HUES48 (cell line): Measurements from ENCODE around the gene PPP1R26.
"Not testable (repeated sequence)": the region's sequence is repeated elsewhere in the genome, so short reads cannot be mapped to it uniquely, and the experiment has no call there.

ENCODE experiments used
- H3K27ac ChIP-seq: one replicate; pipeline ENCODE4 v1.7.0; 2013; ENCODE audit warnings: low read depth, low read length, inconsistent platforms
- H3K27me3 ChIP-seq: 2 replicates; pipeline ENCODE4 v1.6.1; 2013; ENCODE audit warnings: mild to moderate bottlenecking, low read length; ENCODE audit not compliant: control insufficient read depth, insufficient read depth
- H3K36me3 ChIP-seq: 2 replicates; pipeline ENCODE4 v1.6.1; 2013; ENCODE audit warnings: low read length; ENCODE audit not compliant: control insufficient read depth, insufficient read depth
- H3K4me1 ChIP-seq: 2 replicates; pipeline ENCODE4 v1.6.1; 2013; ENCODE audit warnings: mild to moderate bottlenecking, low read length; ENCODE audit not compliant: control insufficient read depth, insufficient read depth
- H3K4me3 ChIP-seq: 2 replicates; pipeline ENCODE4 v1.5.1; 2013; ENCODE audit warnings: mild to moderate bottlenecking, low read depth, low read length
- H3K9ac ChIP-seq: 2 replicates; pipeline ENCODE4 v1.6.1; 2013; ENCODE audit warnings: mild to moderate bottlenecking, low read depth, low read length, moderate library complexity
- H3K9me3 ChIP-seq: 2 replicates; pipeline ENCODE4 v1.6.1; 2013; ENCODE audit warnings: low read length; ENCODE audit not compliant: control insufficient read depth, insufficient read depth

PPP1R26 gene

GRCh38 chr9:135526730-135527571 lies 47.4 kb downstream of the PPP1R26 start:
- H3K36me3 ChIP-seq = no peaks in the 10 kb centered on the region
- no peaks in the 10 kb centered on the region for H3K9me3 ChIP-seq
- H3K4me1 ChIP-seq = peaks cover 5% of the 10 kb centered on the region; the same call in 1 of the 2 replicates
- no peak overlapping the region for H3K27ac ChIP-seq
- H3K9ac ChIP-seq = no peak overlapping the region
- no peaks in the 10 kb centered on the region for H3K27me3 ChIP-seq
- no peak overlapping the region for H3K4me3 ChIP-seq

- not testable (repeated sequence) for H3K9ac ChIP-seq, H3K27me3 ChIP-seq, H3K4me3 ChIP-seq, H3K27ac ChIP-seq, H3K4me1 ChIP-seq, H3K9me3 ChIP-seq, H3K36me3 ChIP-seq
Measured at GRCh38 chr9:135528842-135529435, 49.4 kb downstream of the PPP1R26 start.

DNA sequence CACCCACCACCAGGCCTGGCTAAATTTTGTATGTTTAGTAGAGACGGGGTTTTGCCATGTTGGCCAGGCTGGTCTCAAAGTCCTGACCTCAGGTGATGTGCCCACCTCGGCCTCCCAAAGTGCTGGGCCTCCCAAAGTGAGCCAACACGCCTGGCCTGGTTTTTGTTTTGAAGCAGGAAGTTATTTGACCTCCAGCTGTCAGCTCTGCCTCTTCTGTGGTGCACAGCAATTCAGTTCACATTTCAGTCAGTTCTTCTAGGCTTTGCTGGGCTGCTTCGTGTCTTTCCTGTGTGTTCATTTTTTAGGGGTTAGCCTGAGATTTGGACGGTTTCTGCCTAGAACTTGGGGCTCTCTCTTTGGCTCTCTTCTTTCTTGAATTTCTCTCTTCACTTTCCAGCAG lies 50.6 kb downstream of the PPP1R26 start:
- no peaks in the 10 kb centered on the region for H3K27me3 ChIP-seq

GRCh38 chr9:135531096-135531495 lies 51.5 kb downstream of the PPP1R26 start:
- peaks cover 5% of the 10 kb centered on the region; the same call in 1 of the 2 replicates for H3K4me1 ChIP-seq
- H3K4me3 ChIP-seq = no peak overlapping the region
- no peaks in the 10 kb centered on the region for H3K36me3 ChIP-seq
- no peaks in the 10 kb centered on the region for H3K27me3 ChIP-seq
- no peak overlapping the region for H3K27ac ChIP-seq
- H3K9ac ChIP-seq = no peak overlapping the region
- no peaks in the 10 kb centered on the region for H3K9me3 ChIP-seq

More for the DNA sequence above, 50.6 kb downstream of the PPP1R26 start:
- H3K27ac ChIP-seq = no peak overlapping the region
- H3K4me3 ChIP-seq = no peak overlapping the region
- no peaks in the 10 kb centered on the region for H3K9me3 ChIP-seq
- H3K9ac ChIP-seq = no peak overlapping the region
- H3K36me3 ChIP-seq = no peaks in the 10 kb centered on the region
- peaks cover 5% of the 10 kb centered on the region; the same call in 1 of the 2 replicates for H3K4me1 ChIP-seq

- Histone ChIP-seq H3K27ac (no peak overlapping the region), H3K4me1 (no peaks in the 10 kb centered on the region), H3K4me3 (no peak overlapping the region), H3K9me3 (no peaks in the 10 kb centered on the region), H3K36me3 (no peaks in the 10 kb centered on the region), H3K9ac (no peak overlapping the region), H3K27me3 (no peaks in the 10 kb centered on the region)
Measured at GRCh38 chr9:135533113-135533512, 53.5 kb downstream of the PPP1R26 start.

DNA sequence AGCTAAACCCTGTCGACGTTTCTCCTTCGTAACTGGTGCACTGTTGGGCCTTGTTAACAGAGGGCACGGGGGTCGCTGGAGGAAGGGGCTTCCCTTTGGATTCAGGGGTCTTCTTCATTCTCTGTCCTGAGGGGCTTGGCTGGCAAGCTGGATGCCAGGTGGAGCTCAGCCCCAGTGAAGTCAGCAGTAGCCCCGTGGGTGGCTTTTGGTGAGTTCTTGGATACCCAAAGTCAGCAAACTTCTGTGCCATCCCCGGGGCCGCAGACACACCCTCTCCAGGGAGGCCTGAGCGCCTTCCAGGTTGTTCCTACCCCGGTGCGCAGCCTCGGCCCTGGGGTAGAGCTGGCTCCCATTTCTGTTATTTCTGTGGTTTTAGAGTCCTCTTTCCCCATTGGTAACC lies 54.1 kb downstream of the PPP1R26 start:
- H3K27ac ChIP-seq = no peak overlapping the region
- no peaks in the 10 kb centered on the region for H3K4me1 ChIP-seq
- H3K9ac ChIP-seq = no peak overlapping the region
- no peaks in the 10 kb centered on the region for H3K27me3 ChIP-seq
- H3K9me3 ChIP-seq = no peaks in the 10 kb centered on the region
- H3K4me3 ChIP-seq = no peak overlapping the region
- H3K36me3 ChIP-seq = no peaks in the 10 kb centered on the region

- not testable (repeated sequence) for H3K36me3 ChIP-seq, H3K4me3 ChIP-seq, H3K9me3 ChIP-seq, H3K9ac ChIP-seq, H3K27ac ChIP-seq, H3K4me1 ChIP-seq, H3K27me3 ChIP-seq
Measured at GRCh38 chr9:135534192-135534711, 54.7 kb downstream of the PPP1R26 start.

GRCh38 chr9:135534826-135535225 lies 55.2 kb downstream of the PPP1R26 start:
- H3K36me3 ChIP-seq, H3K9me3 ChIP-seq: not testable (repeated sequence)

DNA sequence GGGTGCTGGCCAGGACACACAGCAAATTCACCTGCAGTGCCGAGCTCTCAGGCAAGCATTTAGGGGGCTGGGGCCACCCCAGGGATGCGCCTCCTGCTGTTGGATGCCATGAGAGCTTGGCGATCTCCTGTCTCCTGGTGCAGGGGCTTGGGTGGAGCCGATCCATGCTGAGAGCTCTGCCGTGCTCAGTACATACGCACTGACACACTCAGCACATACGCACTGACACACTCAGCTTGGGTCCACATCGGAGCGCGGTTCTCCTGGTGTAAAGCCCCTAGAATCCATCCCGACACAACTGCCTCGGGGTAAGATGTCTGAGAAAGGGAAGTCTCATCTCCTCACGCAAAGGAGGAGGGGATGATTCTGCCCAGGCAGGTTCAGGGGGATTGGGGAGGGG lies 56.0 kb downstream of the PPP1R26 start:
- not testable (repeated sequence) for H3K9me3 ChIP-seq, H3K27ac ChIP-seq, H3K4me3 ChIP-seq, H3K27me3 ChIP-seq, H3K9ac ChIP-seq, H3K36me3 ChIP-seq, H3K4me1 ChIP-seq

More at GRCh38 chr9:135534826-135535225, 55.2 kb downstream of the PPP1R26 start:
- not testable (repeated sequence) for H3K27me3 ChIP-seq, H3K4me3 ChIP-seq, H3K27ac ChIP-seq, H3K9ac ChIP-seq, H3K4me1 ChIP-seq

GRCh38 chr9:135536216-135536615 lies 56.6 kb downstream of the PPP1R26 start:
- H3K4me3 ChIP-seq = no peak overlapping the region

More at GRCh38 chr9:135536216-135536615, 56.6 kb downstream of the PPP1R26 start:
- Histone ChIP-seq H3K27me3 (no peaks in the 10 kb centered on the region), H3K9me3 (no peaks in the 10 kb centered on the region), H3K9ac (no peak overlapping the region), H3K4me1 (no peaks in the 10 kb centered on the region), H3K36me3 (no peaks in the 10 kb centered on the region), H3K27ac (no peak overlapping the region)
